GM12878 (cell line): ENCODE measurements around the gene EMC6. TPM values are rescaled to one million over a fixed set of nuclear protein-coding genes. Genes with fewer than 3 reads are reported as not detected.

Source experiments
- ETV6 ChIP-seq, 2 experiments: fragments of 450-650 bp in 1 of 2; IDR thresholded peaks in 1 of 2; conservative IDR thresholded peaks in 1 of 2; 2 replicates each; pipeline ENCODE4 v1.6.1; 2014; ENCODE audit warnings: antibody characterized with exemption in 1 of 2, borderline replicate concordance in 1 of 2, low read depth in 1 of 2, mild to moderate bottlenecking in 1 of 2, moderate library complexity in 1 of 2
- GATAD2B ChIP-seq: fragments of 450-650 bp; conservative IDR thresholded peaks from 2 replicates; pipeline ENCODE4 v1.6.1; 2017; ENCODE audit warnings: low read depth, mild to moderate bottlenecking, moderate library complexity
- HCFC1 ChIP-seq: fragments of 150-350 bp; IDR thresholded peaks from 2 replicates; pipeline ENCODE4 v1.6.1; 2014; ENCODE audit warnings: low read length
- JUND ChIP-seq: IDR thresholded peaks from 2 replicates; pipeline ENCODE4 v1.6.1; 2012; ENCODE audit warnings: low read depth, mild to moderate bottlenecking, low read length, improper control_type of control experiment, moderate library complexity
- KAT2A ChIP-seq: conservative IDR thresholded peaks from 2 replicates; pipeline ENCODE4 v1.6.1; 2011; ENCODE audit warnings: low read depth, low read length; ENCODE audit not compliant: control insufficient read depth
- MEF2B ChIP-seq: fragments of 450-650 bp; IDR thresholded peaks from 2 replicates; pipeline ENCODE4 v1.6.1; 2018; ENCODE audit warnings: mild to moderate bottlenecking, moderate library complexity; ENCODE audit not compliant: partially characterized antibody, poor library complexity, severe bottlenecking
- MTA2 ChIP-seq: fragments of 450-650 bp; IDR thresholded peaks from 2 replicates; pipeline ENCODE4 v1.6.1; 2016; ENCODE audit warnings: low read depth, mild to moderate bottlenecking, moderate library complexity
- PKNOX1 ChIP-seq: fragments of 450-650 bp; IDR thresholded peaks from 2 replicates; pipeline ENCODE4 v1.6.1; 2016; ENCODE audit warnings: mild to moderate bottlenecking
- RUNX3 ChIP-seq: IDR thresholded peaks from 2 replicates; pipeline ENCODE4 v1.6.1; 2012; ENCODE audit warnings: low read length, inconsistent platforms
- TCF3 ChIP-seq: IDR thresholded peaks from 2 replicates; pipeline ENCODE4 v1.6.1; 2012; ENCODE audit warnings: low read depth, mild to moderate bottlenecking, low read length, borderline replicate concordance; ENCODE audit not compliant: insufficient read depth
- polyA plus RNA-seq, 11 experiments: library from polyadenylated mRNA; depleted of rRNA in 4 of 11; unstranded in 6 of 11; stranded (reverse) in 5 of 11; fragments of >200 nt; fragmentation: Nextera tagmentation in 4 of 11; fragmentation: Illumina TruSeq in 1 of 11; extraction: Ambion mirVana in 4 of 11; extraction: Trizol in 1 of 11; gene quantifications; 1 replicate in 1 of 11; 2 replicates in 10 of 11; pipeline versions ENCODE4 v1.2.1 to v1.2.3, GENCODE V29; 2011 to 2016; ENCODE audit warnings: inconsistent platforms in 2 of 11, missing spikeins in 2 of 11, low read depth in 1 of 11
- total RNA-seq, 4 experiments: library from RNA; depleted of rRNA in 3 of 4; stranded (reverse); fragments of >200 nt in 3 of 4; fragmentation: Illumina TruSeq in 1 of 4; extraction: Trizol in 1 of 4; gene quantifications; 2 replicates each; pipeline versions ENCODE4 v1.2.1 to v1.2.3, GENCODE V29; 2013 to 2021
- TF ChIP-seq, protein P1 (sequence below): fragments of 450-650 bp; formaldehyde crosslinking; IDR thresholded peaks from 2 replicates; pipeline ENCODE4 v1.4.0; 2022; ENCODE audit warnings: mild to moderate bottlenecking, moderate library complexity
- TF ChIP-seq, protein P2 (sequence below): fragments of 450-650 bp; IDR thresholded peaks from 2 replicates; pipeline ENCODE4 v1.6.1; 2017; ENCODE audit warnings: mild to moderate bottlenecking, low read depth, inconsistent platforms; ENCODE audit not compliant: poor library complexity, severe bottlenecking
- TF ChIP-seq, protein P3 (sequence below): fragments of 150-350 bp; IDR thresholded peaks from 2 replicates; pipeline ENCODE4 v1.6.1; 2014; ENCODE audit warnings: mild to moderate bottlenecking, low read depth, low read length
- TF ChIP-seq, protein P4 (sequence below): fragments of 450-650 bp; IDR thresholded peaks from 2 replicates; pipeline ENCODE4 v1.6.1; 2017; ENCODE audit warnings: mild to moderate bottlenecking, moderate library complexity

The EMC6 gene
- total and polyA plus RNA-seq, 10 of the 15 experiments (the other 5 are each of a cell fraction or from before 2014, with no cell fraction given): 5.1 to 172 (median 35.9) TPM

GRCh38 chr17:3712811-3713463 lies 44.3 kb downstream of the EMC6 start (continued):
- TF ChIP-seq, protein P1, sequence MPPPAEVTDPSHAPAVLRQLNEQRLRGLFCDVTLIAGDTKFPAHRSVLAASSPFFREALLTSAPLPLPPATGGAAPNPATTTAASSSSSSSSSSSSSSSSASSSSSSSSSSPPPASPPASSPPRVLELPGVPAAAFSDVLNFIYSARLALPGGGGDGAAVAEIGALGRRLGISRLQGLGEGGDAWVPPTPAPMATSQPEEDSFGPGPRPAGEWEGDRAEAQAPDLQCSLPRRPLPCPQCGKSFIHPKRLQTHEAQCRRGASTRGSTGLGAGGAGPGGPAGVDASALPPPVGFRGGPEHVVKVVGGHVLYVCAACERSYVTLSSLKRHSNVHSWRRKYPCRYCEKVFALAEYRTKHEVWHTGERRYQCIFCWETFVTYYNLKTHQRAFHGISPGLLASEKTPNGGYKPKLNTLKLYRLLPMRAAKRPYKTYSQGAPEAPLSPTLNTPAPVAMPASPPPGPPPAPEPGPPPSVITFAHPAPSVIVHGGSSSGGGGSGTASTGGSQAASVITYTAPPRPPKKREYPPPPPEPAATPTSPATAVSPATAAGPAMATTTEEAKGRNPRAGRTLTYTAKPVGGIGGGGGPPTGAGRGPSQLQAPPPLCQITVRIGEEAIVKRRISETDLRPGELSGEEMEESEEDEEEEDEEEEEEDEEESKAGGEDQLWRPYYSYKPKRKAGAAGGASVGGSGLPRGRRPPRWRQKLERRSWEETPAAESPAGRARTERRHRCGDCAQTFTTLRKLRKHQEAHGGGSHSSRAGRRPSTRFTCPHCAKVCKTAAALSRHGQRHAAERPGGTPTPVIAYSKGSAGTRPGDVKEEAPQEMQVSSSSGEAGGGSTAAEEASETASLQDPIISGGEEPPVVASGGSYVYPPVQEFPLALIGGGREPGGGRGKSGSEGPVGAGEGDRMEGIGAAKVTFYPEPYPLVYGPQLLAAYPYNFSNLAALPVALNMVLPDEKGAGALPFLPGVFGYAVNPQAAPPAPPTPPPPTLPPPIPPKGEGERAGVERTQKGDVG (CRISPR knock-in tag): no peak
- TF ChIP-seq, protein P2, sequence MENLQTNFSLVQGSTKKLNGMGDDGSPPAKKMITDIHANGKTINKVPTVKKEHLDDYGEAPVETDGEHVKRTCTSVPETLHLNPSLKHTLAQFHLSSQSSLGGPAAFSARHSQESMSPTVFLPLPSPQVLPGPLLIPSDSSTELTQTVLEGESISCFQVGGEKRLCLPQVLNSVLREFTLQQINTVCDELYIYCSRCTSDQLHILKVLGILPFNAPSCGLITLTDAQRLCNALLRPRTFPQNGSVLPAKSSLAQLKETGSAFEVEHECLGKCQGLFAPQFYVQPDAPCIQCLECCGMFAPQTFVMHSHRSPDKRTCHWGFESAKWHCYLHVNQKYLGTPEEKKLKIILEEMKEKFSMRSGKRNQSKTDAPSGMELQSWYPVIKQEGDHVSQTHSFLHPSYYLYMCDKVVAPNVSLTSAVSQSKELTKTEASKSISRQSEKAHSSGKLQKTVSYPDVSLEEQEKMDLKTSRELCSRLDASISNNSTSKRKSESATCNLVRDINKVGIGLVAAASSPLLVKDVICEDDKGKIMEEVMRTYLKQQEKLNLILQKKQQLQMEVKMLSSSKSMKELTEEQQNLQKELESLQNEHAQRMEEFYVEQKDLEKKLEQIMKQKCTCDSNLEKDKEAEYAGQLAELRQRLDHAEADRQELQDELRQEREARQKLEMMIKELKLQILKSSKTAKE: peak; percentile 68
- TF ChIP-seq MEF2B (peak; percentile 41), PKNOX1 (no peak), KAT2A (no peak), TCF3 (no peak), JUND (no peak), HCFC1 (no peak), RUNX3 (peak; percentile 84), MTA2 (peak; percentile 82; the same call in 1 of the 2 replicates), ETV6 (conservative IDR thresholded peaks at IDR 0.05 in 1 of 2, IDR thresholded peaks at IDR 0.05 in 1 of 2; ENCODE audit: borderline replicate concordance in 1 of 2, low read depth in 1 of 2) (no peak), GATAD2B (0 out of 2 replicates have a peak, but pooled peaks have one; percentile 27)
- TF ChIP-seq, protein P3, sequence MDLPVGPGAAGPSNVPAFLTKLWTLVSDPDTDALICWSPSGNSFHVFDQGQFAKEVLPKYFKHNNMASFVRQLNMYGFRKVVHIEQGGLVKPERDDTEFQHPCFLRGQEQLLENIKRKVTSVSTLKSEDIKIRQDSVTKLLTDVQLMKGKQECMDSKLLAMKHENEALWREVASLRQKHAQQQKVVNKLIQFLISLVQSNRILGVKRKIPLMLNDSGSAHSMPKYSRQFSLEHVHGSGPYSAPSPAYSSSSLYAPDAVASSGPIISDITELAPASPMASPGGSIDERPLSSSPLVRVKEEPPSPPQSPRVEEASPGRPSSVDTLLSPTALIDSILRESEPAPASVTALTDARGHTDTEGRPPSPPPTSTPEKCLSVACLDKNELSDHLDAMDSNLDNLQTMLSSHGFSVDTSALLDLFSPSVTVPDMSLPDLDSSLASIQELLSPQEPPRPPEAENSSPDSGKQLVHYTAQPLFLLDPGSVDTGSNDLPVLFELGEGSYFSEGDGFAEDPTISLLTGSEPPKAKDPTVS: no peak
- TF ChIP-seq, protein P4, sequence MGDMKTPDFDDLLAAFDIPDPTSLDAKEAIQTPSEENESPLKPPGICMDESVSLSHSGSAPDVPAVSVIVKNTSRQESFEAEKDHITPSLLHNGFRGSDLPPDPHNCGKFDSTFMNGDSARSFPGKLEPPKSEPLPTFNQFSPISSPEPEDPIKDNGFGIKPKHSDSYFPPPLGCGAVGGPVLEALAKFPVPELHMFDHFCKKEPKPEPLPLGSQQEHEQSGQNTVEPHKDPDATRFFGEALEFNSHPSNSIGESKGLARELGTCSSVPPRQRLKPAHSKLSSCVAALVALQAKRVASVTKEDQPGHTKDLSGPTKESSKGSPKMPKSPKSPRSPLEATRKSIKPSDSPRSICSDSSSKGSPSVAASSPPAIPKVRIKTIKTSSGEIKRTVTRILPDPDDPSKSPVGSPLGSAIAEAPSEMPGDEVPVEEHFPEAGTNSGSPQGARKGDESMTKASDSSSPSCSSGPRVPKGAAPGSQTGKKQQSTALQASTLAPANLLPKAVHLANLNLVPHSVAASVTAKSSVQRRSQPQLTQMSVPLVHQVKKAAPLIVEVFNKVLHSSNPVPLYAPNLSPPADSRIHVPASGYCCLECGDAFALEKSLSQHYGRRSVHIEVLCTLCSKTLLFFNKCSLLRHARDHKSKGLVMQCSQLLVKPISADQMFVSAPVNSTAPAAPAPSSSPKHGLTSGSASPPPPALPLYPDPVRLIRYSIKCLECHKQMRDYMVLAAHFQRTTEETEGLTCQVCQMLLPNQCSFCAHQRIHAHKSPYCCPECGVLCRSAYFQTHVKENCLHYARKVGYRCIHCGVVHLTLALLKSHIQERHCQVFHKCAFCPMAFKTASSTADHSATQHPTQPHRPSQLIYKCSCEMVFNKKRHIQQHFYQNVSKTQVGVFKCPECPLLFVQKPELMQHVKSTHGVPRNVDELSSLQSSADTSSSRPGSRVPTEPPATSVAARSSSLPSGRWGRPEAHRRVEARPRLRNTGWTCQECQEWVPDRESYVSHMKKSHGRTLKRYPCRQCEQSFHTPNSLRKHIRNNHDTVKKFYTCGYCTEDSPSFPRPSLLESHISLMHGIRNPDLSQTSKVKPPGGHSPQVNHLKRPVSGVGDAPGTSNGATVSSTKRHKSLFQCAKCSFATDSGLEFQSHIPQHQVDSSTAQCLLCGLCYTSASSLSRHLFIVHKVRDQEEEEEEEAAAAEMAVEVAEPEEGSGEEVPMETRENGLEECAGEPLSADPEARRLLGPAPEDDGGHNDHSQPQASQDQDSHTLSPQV: no peak
